Fibroblast of skin of left biceps (primary cell): Measurements from ENCODE around the gene NIM1K.
"Not testable (repeated sequence)": the region's sequence is repeated elsewhere in the genome, so short reads cannot be mapped to it uniquely, and the experiment has no call there.

ENCODE experiments used
- DNase-seq, 2 experiments: peaks; one replicate each; pipeline ENCODE4 v3.0.0-alpha.2; 2013; ENCODE audit warnings: low read depth in 2 of 2

The NIM1K gene

GRCh38 chr5:43230707-43231106 lies 38.7 kb downstream of the NIM1K start:
- DNase-seq, result no peak

GRCh38 chr5:43231977-43232376 lies 40.0 kb downstream of the NIM1K start:
- no peak for DNase-seq

DNA sequence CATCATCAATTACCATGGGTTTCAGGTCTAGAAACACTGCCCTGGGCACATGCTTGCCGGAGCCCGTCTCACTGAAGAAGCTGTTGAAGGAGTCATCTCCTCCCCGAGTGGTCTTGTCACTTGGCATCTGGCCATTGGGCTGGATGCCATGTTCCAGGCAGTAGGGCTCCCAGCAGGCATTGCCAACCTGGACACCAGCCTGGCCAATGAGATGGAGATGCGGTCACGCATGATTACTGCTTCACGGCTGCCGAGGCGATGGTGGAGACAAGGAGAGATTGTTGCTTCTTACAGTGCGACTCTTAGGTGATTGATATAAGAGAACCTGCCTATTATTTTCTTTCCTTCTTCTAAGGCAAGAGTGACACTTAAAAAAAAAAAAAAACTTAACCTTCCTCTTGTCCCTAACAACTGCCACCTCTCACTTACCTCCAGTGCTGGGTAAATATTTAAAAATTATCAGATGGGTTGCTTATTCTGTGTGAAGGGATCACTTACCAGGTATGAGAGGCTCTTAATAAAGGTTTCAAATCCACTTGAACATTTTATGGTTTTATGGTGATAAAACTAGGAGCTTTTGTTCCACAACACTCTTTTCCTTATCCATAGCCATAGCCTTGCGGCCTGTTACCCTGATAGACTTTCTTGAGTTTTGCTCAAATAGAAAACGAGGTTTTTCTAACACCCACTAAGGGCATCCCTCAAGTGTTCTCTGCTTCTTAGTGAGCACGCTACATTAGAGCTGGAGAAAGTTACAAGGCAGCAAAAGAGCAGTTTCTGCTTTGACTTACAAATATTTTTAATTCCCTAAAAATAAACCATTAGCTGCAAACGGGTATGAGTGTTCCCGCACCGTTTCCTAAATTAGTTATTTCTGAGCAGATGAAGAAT lies 41.2 kb downstream of the NIM1K start:
- no peak for DNase-seq

DNA sequence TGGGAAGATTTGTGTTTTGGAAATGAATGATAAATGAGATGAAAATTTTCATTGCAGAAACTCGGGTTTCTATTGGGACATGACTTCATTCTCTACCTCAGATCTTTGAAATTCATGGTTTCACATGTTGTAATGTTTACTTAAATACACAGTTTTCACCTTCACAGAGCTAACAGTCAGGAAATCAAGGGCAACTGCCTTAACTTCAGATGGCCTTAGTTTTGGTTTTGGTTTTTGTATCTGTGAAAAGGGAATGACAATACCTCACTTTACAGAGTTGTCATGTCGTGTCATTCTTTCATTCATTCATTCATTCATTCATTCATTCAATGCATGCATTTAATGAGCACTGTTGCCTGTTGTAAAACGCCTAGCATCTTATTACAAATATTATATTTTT lies 41.9 kb downstream of the NIM1K start:
- DNase-seq, result no peak

GRCh38 chr5:43236653-43237355 lies 44.8 kb downstream of the NIM1K start:
- DNase-seq, result no peak

GRCh38 chr5:43242196-43242595 lies 50.2 kb downstream of the NIM1K start:
- no peak for DNase-seq

GRCh38 chr5:43243270-43243669 lies 51.2 kb downstream of the NIM1K start:
- no peak for DNase-seq

DNA sequence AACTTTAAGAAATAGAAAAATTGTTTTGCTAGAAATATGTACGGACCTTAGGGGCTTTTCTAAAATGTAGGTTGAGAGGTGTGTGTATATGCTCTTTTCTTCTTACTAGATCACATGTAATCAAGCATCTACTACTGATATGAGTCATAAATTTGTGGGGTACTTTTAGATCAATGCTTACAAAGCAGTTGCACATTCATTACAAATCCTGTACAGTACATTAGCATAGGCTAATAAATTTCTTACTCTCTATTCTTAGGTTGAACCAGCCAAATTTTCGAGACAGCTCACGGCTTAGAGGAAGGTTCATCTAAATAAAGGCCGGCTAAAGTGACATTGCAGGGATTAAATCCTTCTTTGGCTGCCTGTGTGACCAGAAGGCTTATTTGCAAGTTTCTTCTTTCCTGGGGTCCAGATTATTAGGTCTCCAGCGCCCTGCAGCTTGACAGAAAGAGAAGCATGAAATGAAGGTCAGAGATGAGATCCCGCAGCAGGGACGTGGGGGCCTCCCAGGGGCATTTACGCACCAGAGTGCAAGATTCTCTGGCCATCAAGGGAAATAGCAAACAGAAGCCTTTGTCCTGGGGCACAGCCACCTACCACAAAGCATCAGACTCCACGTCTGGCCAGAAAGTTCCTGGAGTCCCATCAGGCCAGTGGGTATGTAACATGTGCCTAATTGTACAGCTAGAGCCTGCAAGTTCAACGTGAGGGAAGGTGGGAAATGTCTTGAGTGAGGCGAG lies 53.0 kb downstream of the NIM1K start:
- DNase-seq, result no peak

DNA sequence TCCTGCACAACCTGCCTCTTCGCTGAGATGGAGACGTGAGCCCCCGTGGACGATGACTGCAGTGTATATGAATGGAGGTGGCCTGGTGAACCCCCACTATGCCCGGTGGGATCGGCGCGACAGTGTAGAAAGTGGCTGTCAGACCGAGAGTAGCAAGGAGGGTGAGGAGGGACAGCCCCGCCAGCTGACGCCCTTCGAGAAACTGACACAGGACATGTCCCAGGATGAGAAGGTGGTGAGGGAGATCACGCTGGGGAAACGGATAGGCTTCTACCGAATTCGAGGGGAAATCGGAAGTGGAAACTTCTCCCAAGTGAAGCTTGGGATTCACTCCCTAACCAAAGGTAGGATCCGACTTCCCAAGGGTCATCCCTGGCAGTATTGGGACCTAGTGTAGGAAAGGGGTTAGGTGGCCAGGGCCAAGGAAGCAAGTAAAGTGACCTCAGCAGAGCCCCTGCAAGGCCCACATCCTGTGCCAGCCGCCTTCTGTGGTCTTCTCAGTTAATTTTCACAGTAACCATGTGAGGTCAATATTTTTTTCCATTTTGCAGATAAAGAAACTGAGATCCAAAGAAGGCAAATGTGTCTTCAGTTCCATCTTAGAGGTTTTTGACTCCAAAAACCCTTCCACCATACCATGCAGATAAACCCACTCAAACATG lies 53.8 kb downstream of the NIM1K start:
- DNase-seq, result no peak

GRCh38 chr5:43251754-43252153 lies 59.7 kb downstream of the NIM1K start:
- no peak for DNase-seq

DNA sequence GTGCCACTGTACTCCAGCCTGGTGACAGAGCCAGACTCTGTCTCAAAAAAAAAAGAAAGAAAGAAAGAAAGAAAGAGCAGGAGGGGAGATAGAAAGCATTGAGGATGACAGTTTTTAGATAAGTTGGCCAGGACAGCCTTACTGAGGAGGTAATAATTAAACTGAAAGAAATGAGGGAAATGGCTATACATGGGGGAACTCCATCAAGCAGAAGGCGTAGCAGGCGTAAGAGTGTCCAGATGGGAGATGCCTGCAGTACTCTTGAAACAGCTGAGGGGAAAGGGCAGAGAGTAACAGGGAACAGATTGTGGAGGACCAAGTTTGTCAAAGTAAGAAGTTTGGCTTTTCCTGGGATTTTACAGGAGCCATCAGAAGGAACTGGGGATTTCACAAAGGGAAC lies 63.7 kb downstream of the NIM1K start:
- DNase-seq, result no peak

DNA sequence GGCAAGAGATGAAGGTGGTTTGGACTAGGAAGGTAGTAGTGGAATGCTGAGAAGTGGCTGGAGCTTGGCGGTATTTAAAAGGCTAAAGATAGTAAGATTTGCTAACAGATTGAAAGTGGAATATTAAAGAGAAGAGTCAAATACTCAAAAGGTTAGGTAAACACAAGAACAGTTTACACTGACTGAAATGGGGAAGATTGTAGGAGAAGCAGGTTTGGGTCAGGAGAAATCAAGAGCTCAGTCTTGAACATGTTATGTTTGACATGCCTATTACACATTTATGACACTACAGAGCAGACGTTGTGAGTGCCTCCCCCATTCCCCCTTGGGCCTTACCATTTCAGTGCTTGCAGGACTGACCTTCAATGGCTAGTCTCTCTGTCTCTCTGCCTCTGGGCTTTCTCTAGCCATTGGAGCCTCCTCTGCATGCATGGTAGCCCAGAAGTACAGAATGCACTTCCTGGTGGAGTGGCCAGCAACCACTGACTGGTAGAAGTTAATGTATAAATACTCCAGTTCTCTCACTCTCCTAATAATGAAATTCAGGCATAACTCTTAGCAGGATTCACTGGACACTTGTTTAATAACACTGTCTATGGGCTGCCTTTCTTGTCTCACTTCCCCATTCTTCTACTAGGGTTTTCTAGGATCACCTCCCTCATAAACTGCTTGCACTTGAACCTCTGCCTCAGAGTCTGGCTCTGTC lies 64.4 kb downstream of the NIM1K start:
- no peak for DNase-seq

DNA sequence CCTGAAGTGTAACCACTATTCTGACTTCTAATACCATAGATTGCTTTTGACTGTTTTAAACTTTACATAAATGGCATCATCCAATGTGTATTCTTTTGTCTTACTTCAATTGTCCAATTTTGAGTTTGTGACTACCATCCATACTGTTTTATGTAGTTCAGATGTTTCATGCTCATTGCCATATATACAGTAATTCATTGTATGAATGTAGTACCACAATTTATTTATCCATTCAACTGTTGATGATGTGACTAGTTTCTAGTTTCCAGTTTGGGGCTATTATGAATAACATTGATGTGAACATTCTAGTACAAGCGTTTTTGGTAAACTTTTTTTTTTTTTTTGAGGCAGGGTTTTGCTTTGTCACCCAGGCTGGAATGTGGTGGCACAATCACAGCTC lies 66.1 kb downstream of the NIM1K start:
- no peak for DNase-seq

- not testable (repeated sequence) for DNase-seq
Observed at GRCh38 chr5:43262269-43262668, 70.2 kb downstream of the NIM1K start.

DNA sequence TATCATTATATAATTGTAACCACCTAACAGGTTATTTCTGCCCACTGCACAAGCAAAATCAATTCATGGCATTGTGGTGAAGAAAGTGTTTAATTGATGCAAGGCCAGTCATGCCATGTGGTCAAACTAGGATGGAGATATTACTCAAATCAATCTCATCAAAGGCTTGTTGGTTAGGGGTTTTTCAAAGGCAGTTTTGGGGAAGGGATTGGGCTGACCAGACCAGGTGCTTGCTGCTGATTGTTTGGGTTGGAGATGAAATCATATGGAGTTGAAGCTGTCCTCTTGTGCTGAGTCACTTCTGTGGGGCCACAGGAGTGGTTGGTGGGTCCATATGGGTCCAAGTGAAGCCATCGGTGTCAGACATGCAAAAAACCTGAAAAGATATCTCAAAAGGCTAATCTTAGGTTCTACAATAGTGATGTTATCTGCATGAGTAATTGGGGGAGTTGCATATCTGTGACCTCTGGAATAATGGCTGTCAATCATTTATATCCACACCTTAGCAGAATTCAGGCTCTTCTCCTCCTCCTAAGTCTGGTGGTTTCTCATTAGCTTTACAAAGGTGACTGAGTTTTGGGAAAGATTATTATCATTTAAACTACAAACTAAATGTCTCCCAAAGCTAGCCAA lies 76.3 kb downstream of the NIM1K start:
- DNase-seq, result no peak

- no peak for DNase-seq
Observed at GRCh38 chr5:43270645-43271044, 78.6 kb downstream of the NIM1K start.

GRCh38 chr5:43273552-43273951 lies 81.5 kb downstream of the NIM1K start:
- no peak for DNase-seq

GRCh38 chr5:43274435-43275114 lies 82.5 kb downstream of the NIM1K start:
- DNase-seq, result no peak

- no peak for DNase-seq
Observed at GRCh38 chr5:43275391-43275790, 83.4 kb downstream of the NIM1K start.
